Lower lobe of right lung (tissue), 2 donors: ENCODE data around the gene CSNK1G3. TPM values are rescaled to one million over a fixed set of nuclear protein-coding genes. Genes with fewer than 3 reads are reported as not detected.
A peak's percentile ranks its signal among the peaks of the same experiment; 100 is the strongest.

ENCODE experiments used
- ATAC-seq, 2 donors: fragments of 200-7000 bp; cut with Tn5 transposase; one replicate each; pipeline ENCODE4 v1.9.1; 2020 to 2022; ENCODE audit warnings: mild to moderate bottlenecking in 2 of 2, moderate library complexity in 2 of 2
- DNase-seq: peaks from one replicate; pipeline ENCODE4 v3.0.0-alpha.2; 2020
- H3K27ac ChIP-seq: fragments of 200-600 bp; one replicate; pipeline ENCODE4 v1.8.0; 2022
- H3K27me3 ChIP-seq: fragments of 200-600 bp; one replicate; pipeline ENCODE4 v1.8.0; 2022; ENCODE audit warnings: low read depth
- H3K36me3 ChIP-seq: fragments of 200-600 bp; one replicate; pipeline ENCODE4 v1.8.0; 2022; ENCODE audit warnings: mild to moderate bottlenecking
- H3K4me1 ChIP-seq: fragments of 200-600 bp; one replicate; pipeline ENCODE4 v1.8.0; 2022
- H3K4me3 ChIP-seq: fragments of 200-600 bp; one replicate; pipeline ENCODE4 v1.8.0; 2022; ENCODE audit warnings: mild to moderate bottlenecking
- H3K9me3 ChIP-seq: fragments of 200-600 bp; one replicate; pipeline ENCODE4 v1.8.0; 2022
- intact Hi-C: fragments of 100-400 bp; cut with DNase I; formaldehyde crosslinking; loops from one replicate; pipeline ENCODE4 v1.11.0; 2022
- total RNA-seq: library from RNA; stranded (reverse); fragmentation: NEBNext Ultra II Directional; extraction: Animal tissue kit (Norgen Biotek cat#: 25700); gene quantifications from one replicate; pipeline ENCODE4 v1.2.1, GENCODE V29; 2021
- TF ChIP-seq, protein P1 (sequence below): fragments of 200-600 bp; IDR thresholded peaks from one replicate; pipeline ENCODE4 v1.8.0; 2022; ENCODE audit warnings: antibody characterized with exemption, mild to moderate bottlenecking
- donor health status: DM: no; HTN: yes; CAD: no; lungs with severe emphysema.

CSNK1G3 gene
- total RNA-seq, 1 donor from 2014 or later: 35.2 TPM

DNA sequence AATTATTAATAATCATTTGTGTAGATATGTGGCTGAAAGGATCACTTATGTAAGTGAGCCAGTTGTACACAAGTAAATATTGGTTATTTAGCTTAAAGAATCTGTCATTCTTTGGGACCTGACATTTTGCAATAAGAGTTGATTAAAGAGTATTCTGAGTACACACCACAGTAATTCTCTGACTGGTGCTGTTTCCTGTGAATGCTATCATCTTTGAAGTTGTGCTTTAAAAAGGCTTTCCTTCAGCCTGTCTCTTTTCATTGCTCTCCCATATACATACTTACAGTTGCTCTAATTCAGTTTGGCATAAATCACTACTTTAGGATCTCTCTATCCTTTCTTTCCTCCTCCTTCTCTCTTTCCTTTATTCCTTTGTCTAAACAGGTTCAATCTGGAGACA, 8.7 kb upstream of the CSNK1G3 start:
- H3K4me3 ChIP-seq: no peak overlapping the region
- H3K27ac ChIP-seq: no peak overlapping the region
- no peaks in the 10 kb centered on the region for H3K36me3 ChIP-seq
- no peaks in the 10 kb centered on the region for H3K27me3 ChIP-seq
- intact Hi-C loops: no loop called here
- TF ChIP-seq, protein P1, sequence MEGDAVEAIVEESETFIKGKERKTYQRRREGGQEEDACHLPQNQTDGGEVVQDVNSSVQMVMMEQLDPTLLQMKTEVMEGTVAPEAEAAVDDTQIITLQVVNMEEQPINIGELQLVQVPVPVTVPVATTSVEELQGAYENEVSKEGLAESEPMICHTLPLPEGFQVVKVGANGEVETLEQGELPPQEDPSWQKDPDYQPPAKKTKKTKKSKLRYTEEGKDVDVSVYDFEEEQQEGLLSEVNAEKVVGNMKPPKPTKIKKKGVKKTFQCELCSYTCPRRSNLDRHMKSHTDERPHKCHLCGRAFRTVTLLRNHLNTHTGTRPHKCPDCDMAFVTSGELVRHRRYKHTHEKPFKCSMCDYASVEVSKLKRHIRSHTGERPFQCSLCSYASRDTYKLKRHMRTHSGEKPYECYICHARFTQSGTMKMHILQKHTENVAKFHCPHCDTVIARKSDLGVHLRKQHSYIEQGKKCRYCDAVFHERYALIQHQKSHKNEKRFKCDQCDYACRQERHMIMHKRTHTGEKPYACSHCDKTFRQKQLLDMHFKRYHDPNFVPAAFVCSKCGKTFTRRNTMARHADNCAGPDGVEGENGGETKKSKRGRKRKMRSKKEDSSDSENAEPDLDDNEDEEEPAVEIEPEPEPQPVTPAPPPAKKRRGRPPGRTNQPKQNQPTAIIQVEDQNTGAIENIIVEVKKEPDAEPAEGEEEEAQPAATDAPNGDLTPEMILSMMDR: no peak
- DNase-seq (no peak), ATAC-seq (no peak)
- H3K9me3 ChIP-seq: no peaks in the 10 kb centered on the region
- H3K4me1 ChIP-seq: no peaks in the 10 kb centered on the region

DNA sequence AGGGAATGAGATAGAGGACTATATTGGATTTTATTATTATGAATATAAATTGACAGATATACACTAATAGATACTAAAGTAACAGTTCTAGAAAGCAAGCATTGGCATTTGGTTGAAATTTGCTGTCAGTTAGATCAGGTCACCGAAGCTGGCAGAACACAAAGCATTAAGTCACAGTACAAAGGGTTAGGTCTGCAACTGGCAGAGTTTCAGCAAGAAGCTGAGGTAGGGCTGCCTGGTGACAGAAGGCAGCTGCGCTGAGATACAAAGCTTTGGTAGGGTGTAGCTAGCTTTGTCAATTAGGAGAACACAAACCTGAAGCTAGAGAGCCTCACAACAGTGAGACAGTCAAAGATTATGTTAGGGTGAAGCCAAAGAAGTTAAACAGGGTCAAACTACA, 6.3 kb upstream of the CSNK1G3 start:
- no peak for DNase-seq
- no peaks in the 10 kb centered on the region for H3K27me3 ChIP-seq
- intact Hi-C loops: no loop called here
- H3K27ac ChIP-seq: no peak overlapping the region
- H3K36me3 ChIP-seq: no peaks in the 10 kb centered on the region
- H3K4me1 ChIP-seq: no peaks in the 10 kb centered on the region
- no peak overlapping the region for H3K4me3 ChIP-seq
- TF ChIP-seq, protein P1: no peak
- ATAC-seq: no peak
- H3K9me3 ChIP-seq: no peaks in the 10 kb centered on the region

DNA sequence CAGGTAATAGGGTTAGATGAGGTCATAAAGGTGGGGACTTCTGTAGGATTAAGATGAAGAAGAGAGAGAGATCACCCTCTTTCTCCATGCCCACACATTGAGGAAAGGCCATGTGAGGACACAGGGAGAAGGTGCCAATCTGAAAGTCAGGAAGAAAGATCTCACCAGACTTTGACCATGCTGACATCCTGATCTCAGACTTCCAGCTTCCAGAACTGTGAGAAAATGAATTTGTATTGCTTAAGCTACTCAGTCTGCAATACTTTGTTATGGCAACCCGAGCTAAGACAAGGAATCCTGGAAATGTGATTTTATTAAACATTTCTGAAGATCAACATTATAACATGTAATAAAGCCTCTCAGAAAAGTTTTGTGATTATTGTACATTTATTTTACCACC, 3.5 kb upstream of the CSNK1G3 start:
- peaks cover 4% of the 10 kb centered on the region for H3K4me1 ChIP-seq
- no peak for ATAC-seq
- TF ChIP-seq, protein P1: no peak
- H3K27ac ChIP-seq: no peak overlapping the region
- no peak for DNase-seq
- intact Hi-C loops: no loop called here
- H3K36me3 ChIP-seq: no peaks in the 10 kb centered on the region
- H3K4me3 ChIP-seq: no peak overlapping the region
- no peaks in the 10 kb centered on the region for H3K9me3 ChIP-seq
- no peaks in the 10 kb centered on the region for H3K27me3 ChIP-seq

DNA sequence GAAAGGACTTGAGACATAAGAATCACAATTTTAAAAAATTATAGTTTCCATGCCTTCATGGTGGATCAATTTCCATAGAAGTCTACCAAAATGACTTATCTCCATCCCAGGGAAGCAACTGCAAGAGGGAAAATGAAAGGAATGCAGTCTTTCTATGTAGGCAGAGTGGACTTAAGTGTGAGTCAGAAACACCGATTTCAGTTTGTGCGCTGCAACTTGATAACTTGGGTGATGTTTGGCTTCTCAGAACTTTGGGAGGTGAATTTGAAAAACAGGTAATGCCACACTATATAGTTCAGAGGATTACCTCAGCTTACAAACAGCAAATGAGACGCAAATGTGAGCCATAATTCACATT, 708 bp upstream of the CSNK1G3 start:
- no peak for DNase-seq
- Histone ChIP-seq H3K4me3 (peak overlapping the region; percentile 74), H3K27ac (peak overlapping the region; percentile 94), H3K9me3 (no peaks in the 10 kb centered on the region), H3K36me3 (no peaks in the 10 kb centered on the region), H3K27me3 (no peaks in the 10 kb centered on the region), H3K4me1 (peaks cover 18% of the 10 kb centered on the region)
- intact Hi-C loops: no loop called here
- peak in 1 of 2 donors; percentile 3 for ATAC-seq
- TF ChIP-seq, protein P1: no peak

DNA sequence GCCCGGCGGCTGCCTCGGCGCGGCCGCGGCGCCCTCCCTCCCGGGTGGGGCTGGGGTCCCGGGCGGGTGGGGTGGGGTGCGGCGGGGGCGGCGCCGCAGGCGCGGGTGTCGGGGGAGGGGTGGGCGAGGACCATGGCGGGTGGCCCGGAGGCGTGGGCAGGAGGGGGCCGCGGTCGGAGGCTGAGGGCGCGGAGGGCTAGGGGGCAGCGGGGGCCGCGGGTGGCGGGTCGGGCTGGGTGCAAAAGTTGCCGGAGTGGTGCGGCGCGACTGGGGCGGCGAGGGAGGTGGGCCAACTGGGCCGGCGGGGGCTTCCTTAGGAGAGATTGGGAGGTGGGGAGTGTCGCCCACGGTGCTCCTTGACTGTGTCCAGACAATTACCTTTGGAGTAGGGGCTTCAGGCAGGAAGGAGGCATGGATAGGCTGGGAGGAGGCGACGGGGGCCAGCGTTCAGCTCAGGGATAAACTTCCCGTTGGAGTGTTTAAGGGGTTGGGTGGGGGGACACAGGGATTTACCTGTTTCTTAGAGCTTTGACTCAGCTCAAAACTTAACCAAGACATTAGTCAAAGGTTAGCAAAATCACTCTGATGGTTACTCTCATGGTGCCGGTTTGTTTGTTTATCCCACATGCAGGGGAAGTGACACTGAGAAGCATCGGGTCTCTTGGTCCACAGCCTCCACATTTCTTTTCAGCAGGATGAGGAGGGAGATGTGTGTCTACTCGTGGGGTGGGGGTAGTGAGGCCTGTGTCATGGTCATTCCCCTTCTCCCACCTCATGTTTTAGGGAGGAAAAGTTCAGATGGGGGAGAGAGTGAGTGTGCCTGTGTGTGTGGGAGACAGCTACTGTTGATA, 859 bp downstream of the CSNK1G3 start:
- H3K4me3 ChIP-seq: peak overlapping the region; percentile 74
- peak overlapping the region; percentile 94 for H3K27ac ChIP-seq
- H3K9me3 ChIP-seq: no peaks in the 10 kb centered on the region
- DNase-seq (peak; percentile 57), ATAC-seq (peak; percentile 7 to 8)
- H3K27me3 ChIP-seq: no peaks in the 10 kb centered on the region
- intact Hi-C loops: no loop called here
- peaks cover 24% of the 10 kb centered on the region for H3K4me1 ChIP-seq
- TF ChIP-seq, protein P1: no peak
- H3K36me3 ChIP-seq: no peaks in the 10 kb centered on the region
